ENCODE data around the gene IL22RA2. TPM values are rescaled to one million over a fixed set of nuclear protein-coding genes. Genes with fewer than 3 reads are reported as not detected.

The IL22RA2 gene
- total and polyA plus RNA-seq, 2 of the 13 experiments (the other 11 are each of a cell fraction or from before 2014, with no cell fraction given): not detected

DNA sequence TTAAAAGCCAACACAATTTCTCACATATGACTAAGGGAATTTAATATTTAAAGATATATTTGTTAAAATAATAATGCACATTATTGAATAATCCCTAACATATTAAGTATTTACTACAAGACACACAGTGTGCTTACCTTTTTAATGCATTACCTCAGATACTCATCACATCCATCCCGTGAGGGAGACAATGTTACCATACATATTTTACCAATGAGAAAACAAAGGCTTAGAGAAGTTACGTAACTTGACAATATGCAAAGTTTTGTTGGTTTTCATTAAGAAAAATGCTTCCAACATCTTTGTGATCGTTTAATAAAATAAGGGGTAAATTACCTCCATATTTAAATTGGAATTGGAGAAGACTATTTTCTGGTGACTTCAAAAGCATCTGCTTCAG lies 41.5 kb upstream of the IL22RA2 start:
- H3K9ac ChIP-seq (ENCODE audit: insufficient read depth, low read depth, low read length): no peak overlapping the region
- no peak for DNase-seq (ENCODE audit: low spot score)
- in situ Hi-C loops (cut with HindIII; ENCODE audit: extremely low pct_ligation_motif_present, low pct_unique_long_range_greater_than_20kb): no loop called here
- peaks cover 92% of the 10 kb centered on the region for H3K79me2 ChIP-seq (ENCODE audit: insufficient read depth, low read length)
- 97% methylated on average over 3 of the region's 3 CpGs for WGBS (ENCODE audit: low lambda C conversion rate)
- peaks cover 0 to 4% of the 10 kb centered on the region in 2 experiments; a peak in 1 of 5 replicates for H3K27me3 ChIP-seq (ENCODE audit: control insufficient read depth in 1 of 2, insufficient read depth in 2 of 2, low read length in 2 of 2)
- intact Hi-C loops (cut with micrococcal nuclease; ENCODE audit: unreplicated experiment): loop anchor here (5.0 kb wide), 1 partner anchor 42 kb away; no protein-coding TSS in a partner anchor
- no peak for TF ChIP-seq CREB1 (IDR thresholded peaks at IDR 0.05)
- TF ChIP-seq CREB1 (CRISPR knock-in tag; IDR thresholded peaks at IDR 0.05): 0 out of 2 replicates have a peak, but pooled peaks have one; percentile 30
- no peak for TF ChIP-seq RFXAP (CRISPR knock-in tag; IDR thresholded peaks at IDR 0.05; ENCODE audit: borderline replicate concordance)
- 0 out of 2 replicates have a peak, but pooled peaks have one; percentile 18 for TF ChIP-seq CEBPB (IDR thresholded peaks at IDR 0.05; ENCODE audit: borderline replicate concordance, low read depth, low read length)
- no peak overlapping the region for H2AFZ ChIP-seq (ENCODE audit: low read length)
- peaks cover 42% of the 10 kb centered on the region for H4K20me1 ChIP-seq (ENCODE audit: insufficient read depth, low read length)
- FAIRE-seq: no peak
- POLR2A ChIA-PET: no interaction called here
- peaks cover 65% of the 10 kb centered on the region for H3K4me1 ChIP-seq (ENCODE audit: insufficient read depth, low read length)
- no peak for ATAC-seq
- BruUV-seq (replicated peaks): no TSS peak
- peaks cover 0 to 14% of the 10 kb centered on the region in 2 experiments; a peak in 2 of 5 replicates for H3K36me3 ChIP-seq (replicated peaks in 1 of 2; ENCODE audit: control insufficient read depth in 1 of 2, insufficient read depth in 2 of 2, low read length in 2 of 2)
- CTCF ChIA-PET (ENCODE audit: low intra/inter-chr PET ratio, low total read pairs): no interaction called here
- H3K4me2 ChIP-seq (ENCODE audit: low read depth, low read length): no peak overlapping the region
- peaks cover 2% of the 10 kb centered on the region for H3K9me3 ChIP-seq (ENCODE audit: low read length)
- no peak overlapping the region for H3K4me3 ChIP-seq (replicated peaks in 1 of 3; ENCODE audit: insufficient read depth in 1 of 3, low read depth in 2 of 3, low read length in 3 of 3)
- no peak overlapping the region for H3K27ac ChIP-seq (ENCODE audit: extremely low read length, insufficient read depth, low read length)

DNA sequence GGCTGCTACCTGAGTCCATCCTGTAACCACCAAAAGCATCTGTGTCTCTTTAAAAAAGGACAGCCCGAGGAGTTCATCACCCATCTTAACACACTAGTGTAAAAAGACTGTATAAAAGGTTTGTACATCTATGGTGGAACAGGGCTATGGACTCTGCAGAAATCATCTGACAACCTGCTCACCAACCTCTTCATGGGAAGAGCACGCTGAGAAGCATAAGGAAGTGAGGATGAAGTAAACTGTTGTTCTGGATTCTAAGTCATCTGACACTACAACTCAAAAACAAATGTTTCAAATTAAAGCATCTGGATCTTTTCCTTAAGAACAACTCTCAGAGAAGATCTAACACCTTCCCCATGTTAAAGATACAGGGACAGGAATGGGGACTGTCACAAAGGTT lies 40.4 kb upstream of the IL22RA2 start:
- no TSS peak for BruUV-seq (replicated peaks)
- H3K4me3 ChIP-seq (replicated peaks in 1 of 3; ENCODE audit: insufficient read depth in 1 of 3, low read depth in 2 of 3, low read length in 3 of 3): no peak overlapping the region
- H3K9ac ChIP-seq (ENCODE audit: insufficient read depth, low read depth, low read length): no peak overlapping the region
- peaks cover 71% of the 10 kb centered on the region for H3K4me1 ChIP-seq (ENCODE audit: insufficient read depth, low read length)
- peak; percentile 39 for FAIRE-seq
- H2AFZ ChIP-seq (ENCODE audit: low read length): no peak overlapping the region
- intact Hi-C loops (cut with micrococcal nuclease; ENCODE audit: unreplicated experiment): no loop called here
- 87% methylated on average over 2 of the region's 2 CpGs for WGBS (ENCODE audit: low lambda C conversion rate)
- peaks cover 42% of the 10 kb centered on the region for H4K20me1 ChIP-seq (ENCODE audit: insufficient read depth, low read length)
- in situ Hi-C loops (cut with HindIII; ENCODE audit: extremely low pct_ligation_motif_present, low pct_unique_long_range_greater_than_20kb): no loop called here
- no peak overlapping the region for H3K27ac ChIP-seq (ENCODE audit: extremely low read length, insufficient read depth, low read length)
- CTCF ChIA-PET (ENCODE audit: low intra/inter-chr PET ratio, low total read pairs): no interaction called here
- ATAC-seq: no peak
- POLR2A ChIA-PET: no interaction called here
- H3K4me2 ChIP-seq (ENCODE audit: low read depth, low read length): 0 out of 2 replicates have a peak overlapping the region, but pooled peaks have one; percentile 9
- peaks cover 100% of the 10 kb centered on the region for H3K79me2 ChIP-seq (ENCODE audit: insufficient read depth, low read length)
- peaks cover 0 to 14% of the 10 kb centered on the region in 2 experiments; a peak in 2 of 5 replicates for H3K36me3 ChIP-seq (replicated peaks in 1 of 2; ENCODE audit: control insufficient read depth in 1 of 2, insufficient read depth in 2 of 2, low read length in 2 of 2)
- H3K9me3 ChIP-seq (ENCODE audit: low read length): peaks cover 13% of the 10 kb centered on the region
- DNase-seq (ENCODE audit: low spot score): no peak
- TF ChIP-seq TBX2 (CRISPR knock-in tag; IDR thresholded peaks at IDR 0.05; ENCODE audit: borderline replicate concordance): no peak
- TF ChIP-seq ZSCAN9 (CRISPR knock-in tag; IDR thresholded peaks at IDR 0.05; ENCODE audit: borderline replicate concordance): no peak
- no peak for TF ChIP-seq ETV6 (CRISPR knock-in tag; conservative IDR thresholded peaks at IDR 0.05)
- no peak for TF ChIP-seq ZC3H4 (CRISPR knock-in tag; IDR thresholded peaks at IDR 0.05; ENCODE audit: borderline replicate concordance)
- no peak for TF ChIP-seq ZNF782 (CRISPR knock-in tag; IDR thresholded peaks at IDR 0.05; ENCODE audit: borderline replicate concordance)
- TF ChIP-seq, protein P1, sequence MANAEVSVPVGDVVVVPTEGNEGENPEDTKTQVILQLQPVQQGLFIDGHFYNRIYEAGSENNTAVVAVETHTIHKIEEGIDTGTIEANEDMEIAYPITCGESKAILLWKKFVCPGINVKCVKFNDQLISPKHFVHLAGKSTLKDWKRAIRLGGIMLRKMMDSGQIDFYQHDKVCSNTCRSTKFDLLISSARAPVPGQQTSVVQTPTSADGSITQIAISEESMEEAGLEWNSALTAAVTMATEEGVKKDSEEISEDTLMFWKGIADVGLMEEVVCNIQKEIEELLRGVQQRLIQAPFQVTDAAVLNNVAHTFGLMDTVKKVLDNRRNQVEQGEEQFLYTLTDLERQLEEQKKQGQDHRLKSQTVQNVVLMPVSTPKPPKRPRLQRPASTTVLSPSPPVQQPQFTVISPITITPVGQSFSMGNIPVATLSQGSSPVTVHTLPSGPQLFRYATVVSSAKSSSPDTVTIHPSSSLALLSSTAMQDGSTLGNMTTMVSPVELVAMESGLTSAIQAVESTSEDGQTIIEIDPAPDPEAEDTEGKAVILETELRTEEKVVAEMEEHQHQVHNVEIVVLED (CRISPR knock-in tag; IDR thresholded peaks at IDR 0.05; ENCODE audit: borderline replicate concordance): no peak
- TF ChIP-seq ESRRA (CRISPR knock-in tag; IDR thresholded peaks at IDR 0.05; ENCODE audit: low read depth): no peak
- TF ChIP-seq ZNF296 (CRISPR knock-in tag; conservative IDR thresholded peaks at IDR 0.05): no peak
- TF ChIP-seq ZNF124 (CRISPR knock-in tag; IDR thresholded peaks at IDR 0.05): no peak
- peaks cover 0 to 4% of the 10 kb centered on the region in 2 experiments; a peak in 1 of 5 replicates for H3K27me3 ChIP-seq (ENCODE audit: control insufficient read depth in 1 of 2, insufficient read depth in 2 of 2, low read length in 2 of 2)

Data from HepG2 (cell line).